HG02840 (cell line): ENCODE data around the gene TTC13.

Experiments
- ATAC-seq: cut with Tn5 transposase; IDR thresholded peaks from one replicate; pipeline ENCODE4 v1.9.1; 2021; ENCODE audit warnings: mild to moderate bottlenecking, moderate library complexity, moderate number of reproducible peaks; ENCODE audit not compliant: unreplicated experiment, low FRiP score

TTC13 gene

DNA sequence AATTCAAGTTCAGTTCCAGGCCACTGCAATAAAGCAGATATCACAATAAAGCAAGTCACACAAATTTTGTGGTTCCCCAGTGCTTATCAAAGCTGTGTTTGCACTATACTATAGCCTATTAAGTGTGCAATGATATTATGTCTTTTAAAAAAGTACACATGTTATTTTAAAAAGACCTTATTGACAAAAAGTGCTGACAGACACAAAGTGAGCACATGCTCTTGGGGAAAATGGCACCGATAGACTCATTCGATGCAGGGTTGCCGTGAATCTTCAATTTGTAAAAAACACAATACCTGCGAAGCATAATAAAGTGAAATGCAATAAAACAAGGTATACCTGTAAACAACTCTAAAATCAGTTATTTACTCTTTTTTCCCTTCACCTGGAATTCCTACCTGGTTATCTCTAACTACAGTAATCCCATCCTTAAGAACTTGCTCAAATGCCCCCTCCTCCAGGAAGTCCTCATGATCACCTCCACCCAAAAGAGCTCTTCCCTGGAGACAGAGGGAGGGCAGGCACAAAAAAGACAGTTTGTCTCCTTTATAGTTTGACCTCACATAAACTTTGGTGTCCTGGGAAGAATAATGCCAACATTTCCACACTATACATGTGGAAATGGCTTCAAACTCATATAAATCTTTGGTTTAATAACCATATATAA, 100.6 kb downstream of the TTC13 start:
- ATAC-seq: no peak

DNA sequence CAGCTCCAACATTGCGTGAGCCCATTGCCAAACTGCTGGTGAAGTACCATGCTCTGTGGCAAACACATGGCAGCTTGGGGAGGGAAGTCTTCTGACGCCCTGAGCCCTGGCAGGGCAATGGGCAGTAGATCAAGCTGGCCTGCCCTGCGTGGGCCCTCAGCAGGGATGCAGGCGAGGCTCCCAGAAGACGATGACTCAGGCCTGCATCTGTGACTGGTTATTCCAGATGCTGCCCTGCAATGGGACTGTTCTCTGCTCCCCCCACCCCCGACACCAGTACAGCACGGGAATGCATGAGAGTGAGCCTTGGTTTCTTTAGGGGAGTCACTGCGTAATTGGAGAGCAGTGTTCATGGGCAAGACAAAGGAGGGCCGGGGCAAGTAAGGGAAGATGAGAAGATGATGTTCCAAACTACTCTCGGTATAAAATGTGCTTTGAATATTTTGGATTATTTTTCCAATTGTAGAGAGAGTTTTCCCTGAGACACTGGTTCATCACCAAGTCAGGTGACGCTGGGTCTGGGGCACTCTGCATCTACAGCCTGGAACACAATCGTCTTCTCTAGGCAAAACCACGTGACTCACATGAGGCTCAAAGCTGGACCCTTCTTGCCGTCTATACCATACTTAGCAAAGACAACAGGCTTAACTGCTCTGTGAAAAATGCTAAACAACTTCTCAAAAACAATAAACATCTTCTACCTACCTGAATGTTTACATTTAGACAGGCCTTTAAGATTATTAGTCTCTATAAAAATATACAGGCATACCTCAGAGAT, 101.3 kb downstream of the TTC13 start:
- no peak for ATAC-seq

DNA sequence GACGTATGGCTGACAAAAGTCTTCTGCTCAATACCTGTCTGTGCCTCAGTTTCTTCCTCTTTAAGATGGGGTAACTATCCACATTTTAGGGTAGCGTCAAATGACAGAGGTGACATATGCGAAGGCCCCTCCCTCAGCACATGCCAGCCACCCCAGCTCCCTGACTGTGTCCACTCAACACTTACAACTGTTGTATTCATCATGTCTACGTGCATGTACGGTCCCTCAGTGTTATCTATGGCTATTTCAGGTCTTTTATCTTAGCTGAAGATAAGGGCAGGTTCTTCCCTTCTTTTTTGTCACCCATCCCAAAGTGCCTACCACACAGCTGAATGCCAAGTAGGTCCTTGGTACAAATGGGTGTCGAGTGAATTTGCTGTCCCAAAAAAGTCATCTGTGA, 102.0 kb downstream of the TTC13 start:
- no peak for ATAC-seq

DNA sequence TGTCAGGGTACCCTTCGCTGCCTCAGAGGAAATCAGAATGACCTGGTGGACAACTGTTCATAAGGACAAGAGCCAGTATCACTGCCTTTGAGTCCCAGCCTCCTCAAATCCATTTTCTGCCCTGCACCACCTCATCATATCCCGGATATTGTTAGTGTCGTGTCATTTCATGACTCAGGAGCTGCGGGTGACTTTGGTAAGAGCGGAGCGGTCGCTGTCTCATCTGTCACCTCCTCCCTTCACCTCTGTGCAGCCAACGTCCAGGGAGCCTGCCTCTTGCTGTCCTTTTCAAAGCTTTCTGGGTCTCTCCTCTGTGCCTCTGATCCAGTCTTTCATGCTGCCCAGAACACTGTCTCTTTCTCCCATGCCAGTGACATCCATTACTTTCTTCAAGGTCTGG, 103.3 kb downstream of the TTC13 start:
- no peak for ATAC-seq

DNA sequence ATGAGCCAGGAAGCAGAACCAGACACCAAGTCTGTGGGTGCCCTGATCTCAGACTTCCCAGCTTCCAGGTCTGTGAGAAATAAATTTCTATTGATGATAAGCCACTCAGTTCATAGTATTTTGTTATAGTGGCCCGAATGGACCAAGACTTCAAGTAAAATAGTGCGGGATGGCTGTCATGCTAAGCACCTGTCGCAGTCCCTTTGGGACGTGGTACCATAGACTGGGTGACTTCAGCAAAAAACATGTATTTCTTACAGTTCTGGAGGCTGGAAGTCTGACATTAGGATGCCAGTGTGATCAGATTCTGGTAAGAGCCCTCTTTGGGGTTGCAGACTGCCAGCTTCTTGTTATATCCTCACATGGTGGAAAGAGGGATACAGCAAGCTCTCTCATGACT, 107.7 kb downstream of the TTC13 start:
- ATAC-seq: no peak

DNA sequence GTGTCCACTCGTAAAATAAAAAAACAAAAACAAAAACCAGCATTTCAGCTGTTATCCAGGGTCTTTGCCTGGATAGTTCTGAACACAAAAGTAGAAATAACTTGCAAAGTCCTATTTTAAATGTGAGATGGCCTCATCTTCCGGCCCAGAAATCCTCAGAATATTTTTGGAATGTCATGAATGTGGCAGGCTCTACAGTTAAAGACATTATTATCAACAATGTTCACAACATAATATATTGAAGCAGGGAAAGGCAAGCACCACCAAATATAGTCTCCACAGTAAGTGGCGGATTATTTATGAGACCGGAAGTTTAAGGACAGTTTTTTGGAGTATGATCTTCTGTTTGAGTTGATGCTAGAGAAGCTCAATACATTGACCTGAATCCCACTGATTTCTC, 109.2 kb downstream of the TTC13 start:
- ATAC-seq: no peak

DNA sequence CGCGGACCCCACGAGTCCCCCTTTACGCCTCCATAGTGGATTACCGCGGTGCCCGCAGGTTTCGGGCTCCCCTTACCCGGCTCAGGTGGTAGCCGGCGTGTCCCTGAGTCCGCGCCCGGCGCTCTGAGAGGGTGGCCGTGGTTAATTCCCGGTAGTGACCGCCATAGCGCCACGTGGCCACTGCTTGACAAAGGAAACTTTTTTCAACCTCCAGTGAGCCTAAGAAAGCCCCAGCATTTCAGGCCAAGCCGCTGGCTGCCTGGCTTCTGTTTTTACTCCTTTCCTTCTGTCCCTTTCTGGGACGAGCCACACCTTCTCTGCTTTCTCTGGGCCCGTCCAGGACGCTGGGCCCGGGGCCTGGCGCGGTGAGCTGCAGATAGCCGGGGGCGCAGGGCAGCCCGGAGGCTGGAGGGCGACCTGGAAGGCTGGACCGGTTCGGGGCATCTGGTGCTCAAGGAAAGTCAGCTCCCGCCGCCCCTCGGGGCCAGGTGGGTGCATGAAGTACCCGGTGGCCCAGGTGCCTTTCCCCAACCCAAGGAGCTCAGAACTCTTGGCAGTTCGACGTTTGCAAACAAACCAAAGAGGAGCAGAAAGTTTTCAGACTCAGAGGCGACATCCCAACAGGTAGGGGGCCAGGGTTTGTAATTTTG, 109.8 kb downstream of the TTC13 start:
- peak; percentile 24 for ATAC-seq

DNA sequence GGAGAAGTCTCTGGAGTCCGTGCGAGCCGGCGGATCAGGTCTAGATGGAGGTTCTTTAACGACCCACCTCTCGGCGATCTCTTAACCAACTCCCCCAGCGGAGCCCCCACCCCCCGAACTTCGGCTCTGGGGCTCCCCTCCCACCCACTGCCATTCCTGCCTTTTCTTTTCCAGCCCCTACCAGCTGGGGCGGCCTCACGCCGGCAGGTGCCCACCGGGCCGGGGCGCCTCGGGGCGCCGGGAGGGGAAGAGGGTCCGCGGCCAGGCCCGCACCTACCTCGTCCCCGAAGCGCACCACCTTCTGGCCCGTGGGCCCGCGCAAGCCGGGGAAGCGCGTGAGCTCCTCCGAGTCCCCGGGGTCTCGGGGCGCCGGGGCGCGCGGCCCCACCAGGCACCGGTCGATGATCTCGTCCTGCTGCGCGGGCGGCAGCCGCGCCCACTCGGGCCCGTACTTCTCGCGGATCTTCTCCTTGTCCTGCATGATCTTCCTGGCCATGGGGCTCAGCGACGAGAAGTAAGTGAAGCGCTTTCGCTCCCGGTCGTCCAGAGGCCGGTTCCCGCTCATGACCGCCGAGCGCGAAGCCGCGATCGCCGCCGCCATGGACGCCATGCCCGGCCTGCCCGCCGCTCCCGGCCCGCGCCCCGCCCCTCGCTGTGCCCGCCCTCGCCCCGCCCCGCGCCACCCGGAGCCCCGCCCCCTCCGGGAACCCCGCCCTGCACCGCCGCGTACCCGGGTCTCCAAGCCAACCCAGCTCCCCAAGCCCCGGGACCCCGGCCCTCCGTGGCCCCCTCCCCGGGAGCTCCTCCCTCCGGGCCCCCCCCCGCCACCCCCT, 110.5 kb downstream of the TTC13 start, which contains the start of gene C1orf198:
Gene C1orf198, minus strand, starts transcription at position 619 of the 833 bp plus-strand sequence. Its CDS starts 9 bp downstream, at position 610.
- peak; percentile 57 for ATAC-seq

DNA sequence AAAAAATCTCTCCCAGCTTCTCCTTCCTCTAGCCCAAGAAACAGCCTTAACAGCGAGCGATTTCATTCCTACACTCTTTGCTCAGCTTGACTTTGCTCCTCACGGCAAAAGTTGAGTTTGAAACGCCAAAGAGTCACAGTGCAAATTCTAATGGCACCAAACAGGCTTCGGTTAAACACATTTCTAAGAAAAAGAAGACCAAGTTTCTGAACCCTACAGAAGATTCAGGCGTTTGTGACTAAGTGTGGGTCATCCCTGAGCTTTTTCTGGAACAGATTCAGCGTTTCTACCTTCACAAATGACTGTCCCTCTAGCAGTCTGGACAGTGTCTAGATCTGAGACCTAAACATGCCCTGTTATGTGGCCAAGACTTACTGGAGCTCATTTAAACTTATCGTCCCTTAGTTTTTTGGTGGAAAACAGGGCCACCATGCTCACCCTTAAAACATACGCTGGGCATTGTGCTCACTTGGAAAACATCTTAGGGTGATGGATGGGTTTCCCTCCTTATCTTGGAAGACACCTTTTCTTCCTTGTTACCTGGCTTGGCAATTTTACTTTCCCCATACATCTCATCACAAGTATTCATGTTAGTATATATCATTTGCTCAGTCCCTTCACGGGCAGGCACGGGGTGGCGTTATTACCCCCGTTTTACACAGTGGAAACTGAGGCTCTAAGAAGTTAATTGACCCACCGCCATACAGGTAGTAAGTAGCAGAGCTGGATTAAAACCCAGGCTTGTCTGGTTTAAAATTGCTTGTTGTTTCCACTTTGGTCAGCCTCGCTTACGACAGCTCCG, 111.4 kb downstream of the TTC13 start:
- no peak for ATAC-seq

DNA sequence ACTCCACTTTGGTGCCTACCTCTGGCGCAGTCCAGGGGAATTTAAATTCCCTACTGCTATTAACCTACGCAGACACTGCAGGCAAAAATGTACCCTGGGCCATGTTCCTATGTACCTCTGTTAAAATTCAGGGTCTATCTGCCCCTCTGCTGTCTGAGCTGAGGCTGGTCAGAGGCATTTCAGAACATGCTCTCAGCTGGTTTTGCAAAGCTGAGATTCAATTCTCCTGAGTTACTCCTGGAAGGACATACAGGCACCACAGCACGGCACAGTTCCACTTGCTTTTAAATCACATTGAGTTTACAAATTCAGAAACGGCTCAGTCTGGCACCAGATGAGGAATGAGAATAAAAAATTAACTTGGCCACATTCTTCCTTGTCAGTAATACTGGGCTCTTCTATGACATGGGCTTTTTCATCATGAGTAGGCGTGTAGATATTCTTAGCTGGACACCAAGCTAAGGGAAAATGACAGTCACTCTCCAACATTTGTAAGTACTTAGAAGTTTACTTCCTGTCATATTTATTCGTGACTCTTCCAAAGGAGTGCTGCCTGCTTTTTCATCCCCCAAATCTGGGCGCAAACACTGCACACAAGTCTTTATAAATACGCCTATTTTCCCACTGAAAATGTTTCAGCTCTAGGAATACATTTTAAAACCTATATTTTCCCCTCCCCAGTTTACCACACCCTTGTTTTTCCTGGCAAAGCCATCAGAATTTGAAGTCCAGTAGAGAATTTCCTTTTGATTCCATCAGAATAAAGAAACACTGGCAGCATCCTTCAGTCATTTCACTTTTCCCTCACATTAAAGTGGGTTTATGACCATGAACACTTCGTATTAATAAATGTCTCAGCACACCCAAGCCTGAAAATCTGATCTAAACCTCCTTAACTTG, 112.2 kb downstream of the TTC13 start:
- no peak for ATAC-seq

DNA sequence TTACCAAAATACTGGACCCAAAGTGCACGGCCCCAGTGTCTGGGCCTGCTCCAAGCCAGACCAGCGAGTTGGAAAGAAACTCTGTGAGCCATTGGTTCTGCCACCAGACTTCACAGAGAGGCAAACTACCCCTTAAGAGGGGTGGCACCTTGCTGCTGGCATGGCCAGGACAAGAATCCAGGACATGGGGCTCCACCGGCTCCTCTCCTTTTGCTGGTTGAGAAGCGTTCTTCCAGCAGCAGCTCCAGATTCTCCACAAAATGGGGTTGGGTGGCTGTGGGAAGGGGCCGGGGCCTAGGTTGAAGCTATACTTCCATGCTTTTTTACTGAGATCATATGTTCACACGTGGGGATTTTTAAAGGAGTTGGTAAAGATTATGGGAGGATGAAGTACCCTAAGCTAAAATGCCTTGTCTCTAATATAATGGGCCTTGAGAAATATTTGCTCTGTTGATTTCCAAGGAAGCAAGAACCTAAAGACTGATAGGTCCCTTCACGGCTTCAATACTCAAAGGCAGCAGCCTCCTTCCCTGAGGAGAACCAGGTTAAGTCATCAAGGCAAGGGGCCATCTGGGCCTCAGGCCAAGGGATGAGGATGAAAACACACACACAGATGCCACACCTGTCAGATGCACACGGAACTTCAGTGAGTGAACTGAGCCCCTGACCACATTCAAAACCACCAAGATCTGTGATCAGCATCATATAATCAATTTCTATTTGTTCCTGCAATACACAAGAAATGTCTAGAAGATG, 113.4 kb downstream of the TTC13 start:
- no peak for ATAC-seq

DNA sequence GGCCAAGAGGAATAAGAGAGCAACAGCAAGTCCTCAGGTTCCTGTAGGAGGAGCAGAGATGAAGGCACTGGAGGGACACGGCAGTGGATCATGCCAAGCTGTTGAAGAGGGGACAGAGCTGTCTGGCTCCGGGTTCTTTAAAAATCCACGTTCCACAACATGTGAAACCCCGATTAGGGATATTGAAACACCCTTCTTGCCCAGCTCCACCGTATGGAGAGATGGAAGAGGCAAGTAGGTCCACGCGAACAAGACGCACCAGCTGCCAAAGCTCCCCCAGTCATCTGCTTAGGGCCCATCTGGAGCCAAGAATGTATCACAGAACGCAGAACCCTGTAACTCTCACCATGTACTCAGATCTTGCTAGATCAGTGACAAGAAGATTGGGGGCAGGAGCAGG, 114.2 kb downstream of the TTC13 start:
- no peak for ATAC-seq

DNA sequence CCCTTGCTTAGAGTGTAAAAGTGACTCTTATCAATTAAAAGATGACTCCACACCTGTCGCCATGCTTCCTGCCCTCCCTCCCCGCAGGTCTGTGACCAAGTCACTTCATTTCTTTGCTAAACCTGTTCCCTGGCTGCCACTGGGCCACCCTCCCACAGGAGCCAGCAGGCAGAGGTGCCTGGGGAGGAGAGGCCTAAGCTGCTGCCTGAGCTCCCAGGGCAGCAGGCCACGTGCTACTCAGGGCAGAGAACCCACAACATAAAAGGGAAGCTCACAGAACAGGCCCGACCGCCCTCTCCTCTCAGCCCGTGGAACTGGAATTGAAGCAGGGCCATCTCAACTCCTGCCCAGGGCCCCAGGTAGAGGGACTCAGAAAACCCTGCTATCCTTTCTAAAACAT, 115.2 kb downstream of the TTC13 start:
- ATAC-seq: no peak

DNA sequence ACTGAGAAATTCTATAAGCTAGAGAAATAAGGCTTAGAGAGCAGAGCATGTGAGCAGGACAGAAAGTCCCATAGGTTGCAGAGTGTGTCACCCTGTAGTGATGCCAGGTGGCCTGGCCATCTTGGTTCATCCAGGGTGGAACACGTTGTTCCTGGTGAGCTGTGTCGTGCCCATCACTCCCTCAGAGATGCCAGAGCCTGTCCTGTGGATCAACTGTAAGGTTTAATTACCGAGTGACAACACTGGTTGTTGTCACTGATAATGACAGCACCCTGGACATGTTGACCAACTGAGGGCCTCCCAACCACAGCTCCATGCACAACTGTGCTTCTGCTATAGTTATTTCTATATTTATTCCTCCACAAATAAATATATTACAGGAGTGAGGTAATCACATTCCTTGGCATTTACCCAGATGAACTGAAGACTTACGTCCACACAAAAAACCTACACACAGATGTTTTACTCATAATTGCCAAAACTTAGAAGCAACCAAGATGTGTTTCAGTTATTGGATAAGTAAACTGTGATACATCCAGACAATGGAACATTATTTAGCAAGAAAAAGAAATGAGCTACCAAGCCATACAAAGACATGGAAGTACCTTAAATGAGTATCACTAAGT, 116.6 kb downstream of the TTC13 start:
- ATAC-seq: no peak

DNA sequence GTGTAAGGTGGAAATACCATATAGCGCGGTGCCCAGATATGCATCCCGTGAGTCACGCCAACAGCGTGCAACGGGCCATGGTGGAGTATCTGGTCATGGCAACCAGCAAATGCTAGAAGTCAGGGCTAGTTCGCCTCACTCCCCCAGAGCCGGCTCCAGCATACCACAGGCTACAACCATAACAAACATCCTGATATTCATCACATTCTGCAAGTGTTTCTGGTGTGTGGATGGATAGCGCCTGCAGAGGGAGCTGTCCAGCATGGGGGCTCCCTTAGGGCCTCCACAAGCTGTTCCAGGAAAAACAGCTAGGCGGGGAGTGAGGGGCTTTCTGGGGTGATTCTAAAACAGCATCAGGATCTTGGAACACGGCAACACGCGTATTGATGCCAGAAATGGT, 117.2 kb downstream of the TTC13 start:
- ATAC-seq: no peak

DNA sequence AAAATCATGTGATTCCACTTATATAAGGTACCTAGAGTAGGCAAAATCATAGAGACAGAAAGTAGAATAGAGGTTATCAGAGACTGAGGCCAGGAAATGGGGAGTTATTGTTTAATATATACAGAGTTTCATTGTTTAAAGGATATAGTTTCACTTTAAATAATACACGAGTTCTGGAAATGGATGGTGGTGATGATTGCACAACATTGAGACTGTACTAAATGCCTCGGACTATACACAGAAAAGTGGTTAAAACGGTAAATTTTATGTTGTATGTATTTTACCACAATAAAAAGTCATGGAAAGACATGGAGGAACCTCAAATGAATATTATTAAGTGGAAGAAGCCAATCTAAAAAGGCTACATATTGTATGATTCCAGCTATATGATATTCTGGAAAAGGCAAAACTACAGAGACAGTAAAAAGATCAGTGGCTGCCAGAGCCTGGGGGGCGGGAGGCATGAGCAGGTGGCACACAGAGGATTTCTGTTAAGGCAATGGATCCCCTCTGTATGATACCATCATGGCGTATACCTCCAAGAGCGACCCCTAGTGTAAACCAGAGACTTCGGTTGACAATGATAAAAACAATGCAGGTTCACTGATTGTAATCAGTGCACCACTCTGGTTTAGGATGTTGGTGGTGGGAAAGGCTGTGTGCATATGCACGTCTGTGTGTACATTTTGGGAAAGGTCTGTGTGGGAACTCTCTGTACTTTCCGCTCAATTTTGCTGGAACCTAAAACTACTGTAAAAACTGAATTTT, 117.9 kb downstream of the TTC13 start:
- no peak for ATAC-seq
